ENCODE measurements around the gene RPS25. TPM values are rescaled to one million over a fixed set of nuclear protein-coding genes. Genes with fewer than 3 reads are reported as not detected.

Gene RPS25
- total and polyA plus RNA-seq, 9 of the 15 experiments (the other 6 are each of a cell fraction or from before 2014, with no cell fraction given): 1,553 to 5,486 (median 2,471) TPM

DNA sequence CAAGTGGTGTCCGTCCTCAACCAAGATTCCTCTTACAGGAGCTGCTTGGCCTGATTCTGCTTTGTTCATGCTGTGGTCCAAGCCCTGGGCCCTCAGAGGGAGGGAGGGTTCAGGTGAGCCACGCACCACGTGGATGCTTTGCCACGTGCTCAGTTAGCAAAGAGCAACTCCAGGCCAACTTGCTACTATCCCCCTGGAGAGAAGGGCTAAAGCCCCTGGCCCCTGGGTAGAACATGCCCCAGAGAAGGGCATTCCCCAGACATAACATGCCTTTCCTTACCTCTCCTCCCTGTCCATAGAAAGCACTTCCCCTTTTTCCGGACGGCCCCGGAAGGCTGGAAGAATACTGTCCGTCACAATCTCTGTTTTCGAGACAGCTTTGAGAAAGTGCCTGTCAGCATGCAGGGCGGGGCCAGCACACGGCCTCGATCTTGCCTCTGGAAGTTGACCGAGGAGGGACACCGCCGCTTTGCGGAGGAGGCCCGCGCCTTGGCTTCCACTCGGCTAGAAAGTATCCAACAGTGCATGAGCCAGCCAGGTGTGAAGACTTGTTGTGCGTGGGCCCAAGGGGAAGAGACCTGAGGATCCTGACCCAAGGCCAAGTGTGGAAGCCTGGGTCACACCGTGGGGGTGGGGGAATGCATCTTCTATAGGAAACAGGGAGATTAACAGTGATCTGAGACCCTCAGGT lies 37.8 kb downstream of the RPS25 start (continued):
- TF ChIP-seq, protein P1, sequence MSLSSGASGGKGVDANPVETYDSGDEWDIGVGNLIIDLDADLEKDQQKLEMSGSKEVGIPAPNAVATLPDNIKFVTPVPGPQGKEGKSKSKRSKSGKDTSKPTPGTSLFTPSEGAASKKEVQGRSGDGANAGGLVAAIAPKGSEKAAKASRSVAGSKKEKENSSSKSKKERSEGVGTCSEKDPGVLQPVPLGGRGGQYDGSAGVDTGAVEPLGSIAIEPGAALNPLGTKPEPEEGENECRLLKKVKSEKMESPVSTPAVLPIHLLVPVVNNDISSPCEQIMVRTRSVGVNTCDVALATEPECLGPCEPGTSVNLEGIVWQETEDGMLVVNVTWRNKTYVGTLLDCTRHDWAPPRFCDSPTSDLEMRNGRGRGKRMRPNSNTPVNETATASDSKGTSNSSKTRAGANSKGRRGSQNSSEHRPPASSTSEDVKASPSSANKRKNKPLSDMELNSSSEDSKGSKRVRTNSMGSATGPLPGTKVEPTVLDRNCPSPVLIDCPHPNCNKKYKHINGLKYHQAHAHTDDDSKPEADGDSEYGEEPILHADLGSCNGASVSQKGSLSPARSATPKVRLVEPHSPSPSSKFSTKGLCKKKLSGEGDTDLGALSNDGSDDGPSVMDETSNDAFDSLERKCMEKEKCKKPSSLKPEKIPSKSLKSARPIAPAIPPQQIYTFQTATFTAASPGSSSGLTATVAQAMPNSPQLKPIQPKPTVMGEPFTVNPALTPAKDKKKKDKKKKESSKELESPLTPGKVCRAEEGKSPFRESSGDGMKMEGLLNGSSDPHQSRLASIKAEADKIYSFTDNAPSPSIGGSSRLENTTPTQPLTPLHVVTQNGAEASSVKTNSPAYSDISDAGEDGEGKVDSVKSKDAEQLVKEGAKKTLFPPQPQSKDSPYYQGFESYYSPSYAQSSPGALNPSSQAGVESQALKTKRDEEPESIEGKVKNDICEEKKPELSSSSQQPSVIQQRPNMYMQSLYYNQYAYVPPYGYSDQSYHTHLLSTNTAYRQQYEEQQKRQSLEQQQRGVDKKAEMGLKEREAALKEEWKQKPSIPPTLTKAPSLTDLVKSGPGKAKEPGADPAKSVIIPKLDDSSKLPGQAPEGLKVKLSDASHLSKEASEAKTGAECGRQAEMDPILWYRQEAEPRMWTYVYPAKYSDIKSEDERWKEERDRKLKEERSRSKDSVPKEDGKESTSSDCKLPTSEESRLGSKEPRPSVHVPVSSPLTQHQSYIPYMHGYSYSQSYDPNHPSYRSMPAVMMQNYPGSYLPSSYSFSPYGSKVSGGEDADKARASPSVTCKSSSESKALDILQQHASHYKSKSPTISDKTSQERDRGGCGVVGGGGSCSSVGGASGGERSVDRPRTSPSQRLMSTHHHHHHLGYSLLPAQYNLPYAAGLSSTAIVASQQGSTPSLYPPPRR (CRISPR knock-in tag; IDR thresholded peaks at IDR 0.05; ENCODE audit: borderline replicate concordance): no peak
- TF ChIP-seq CHD2 (IDR thresholded peaks at IDR 0.05; ENCODE audit: low read depth, low read length) (no peak), STAG1 (CRISPR knock-in tag; IDR thresholded peaks at IDR 0.05; ENCODE audit: borderline replicate concordance) (no peak), LEF1 (IDR thresholded peaks at IDR 0.05) (peak; percentile 63; the same call in 1 of the 2 replicates), FOS (IDR thresholded peaks at IDR 0.05; ENCODE audit: extremely low read depth, insufficient read length) (no peak), EP300 (IDR thresholded peaks at IDR 0.05; ENCODE audit: low read length) (peak; percentile 61), ZNF175 (CRISPR knock-in tag; IDR thresholded peaks at IDR 0.05; ENCODE audit: low read depth) (peak; percentile 82), ZBTB40 (IDR thresholded peaks at IDR 0.05) (peak; percentile 87), ZBTB40 (CRISPR knock-in tag; IDR thresholded peaks at IDR 0.05) (no peak), KLF13 (tag; IDR thresholded peaks at IDR 0.05; ENCODE audit: borderline replicate concordance, low read depth) (peak; percentile 48; the same call in 1 of the 2 replicates), ZFX (CRISPR knock-in tag; IDR thresholded peaks at IDR 0.05) (peak; percentile 92), ERF (CRISPR knock-in tag; IDR thresholded peaks at IDR 0.05) (0 out of 2 replicates have a peak, but pooled peaks have one; percentile 15)
- TF ChIP-seq, protein P2, sequence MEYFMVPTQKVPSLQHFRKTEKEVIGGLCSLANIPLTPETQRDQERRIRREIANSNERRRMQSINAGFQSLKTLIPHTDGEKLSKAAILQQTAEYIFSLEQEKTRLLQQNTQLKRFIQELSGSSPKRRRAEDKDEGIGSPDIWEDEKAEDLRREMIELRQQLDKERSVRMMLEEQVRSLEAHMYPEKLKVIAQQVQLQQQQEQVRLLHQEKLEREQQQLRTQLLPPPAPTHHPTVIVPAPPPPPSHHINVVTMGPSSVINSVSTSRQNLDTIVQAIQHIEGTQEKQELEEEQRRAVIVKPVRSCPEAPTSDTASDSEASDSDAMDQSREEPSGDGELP (CRISPR knock-in tag; IDR thresholded peaks at IDR 0.05; ENCODE audit: borderline replicate concordance): peak; percentile 80; the same call in 1 of the 2 replicates

Data from K562 (cell line).